Activated gamma-delta T cell treated with anti-CD3 and anti-CD28 coated beads, Interleukin-2, amount 50 U/mL, for 16 hours (primary cell): ENCODE results near the gene PRXL2B.
"Not testable (repeated sequence)": the region's sequence is repeated elsewhere in the genome, so short reads cannot be mapped to it uniquely, and the experiment has no call there.

Experiments
- DNase-seq: peaks from one replicate; pipeline ENCODE4 v3.0.0-alpha.2; 2020; ENCODE audit warnings: low read depth

PRXL2B gene

GRCh38 chr1:2564815-2565374, 21.7 kb upstream of the PRXL2B start:
- DNase-seq, result no peak

- DNase-seq, result no peak
Observed at GRCh38 chr1:2566101-2567045, 20.2 kb upstream of the PRXL2B start.

- no peak for DNase-seq
Observed at GRCh38 chr1:2567083-2567679, 19.4 kb upstream of the PRXL2B start.

- DNase-seq, result not testable (repeated sequence)
Observed at GRCh38 chr1:2568187-2568816, 18.3 kb upstream of the PRXL2B start.

GRCh38 chr1:2569060-2569459, 17.5 kb upstream of the PRXL2B start:
- no peak for DNase-seq

- DNase-seq, result not testable (repeated sequence)
Observed at GRCh38 chr1:2569703-2570102, 16.9 kb upstream of the PRXL2B start.

GRCh38 chr1:2570332-2570731, 16.2 kb upstream of the PRXL2B start:
- DNase-seq, result no peak

GRCh38 chr1:2571348-2571747, 15.2 kb upstream of the PRXL2B start:
- no peak for DNase-seq

GRCh38 chr1:2573250-2573920, 13.2 kb upstream of the PRXL2B start:
- no peak for DNase-seq

- DNase-seq, result no peak
Observed at GRCh38 chr1:2574350-2574749, 12.2 kb upstream of the PRXL2B start.

- DNase-seq, result no peak
Observed at GRCh38 chr1:2575801-2576663, 10.5 kb upstream of the PRXL2B start.

GRCh38 chr1:2577565-2578075, 9.0 kb upstream of the PRXL2B start:
- DNase-seq, result not testable (repeated sequence)

GRCh38 chr1:2578758-2579118, 7.8 kb upstream of the PRXL2B start:
- no peak for DNase-seq

GRCh38 chr1:2580691-2581090, 5.9 kb upstream of the PRXL2B start:
- DNase-seq, result no peak

GRCh38 chr1:2582391-2582790, 4.2 kb upstream of the PRXL2B start:
- no peak for DNase-seq

- DNase-seq, result no peak
Observed at GRCh38 chr1:2583331-2583791, 3.2 kb upstream of the PRXL2B start.

GRCh38 chr1:2583871-2584351, 2.7 kb upstream of the PRXL2B start:
- DNase-seq, result no peak

- no peak for DNase-seq
Observed at GRCh38 chr1:2584686-2585317, 1.8 kb upstream of the PRXL2B start.

- DNase-seq, result peak; percentile 53
Observed at GRCh38 chr1:2585318-2586092, 1.1 kb upstream of the PRXL2B start.
